Cerebellar nuclear complex (tissue), 1 donor: Measurements from ENCODE around the gene TMEM198.

ENCODE experiments used
- DNase-seq, 2 experiments: peaks; one replicate each; lab custom pipeline; 2025; lab: John Stamatoyannopoulos, UW

The TMEM198 gene

DNA sequence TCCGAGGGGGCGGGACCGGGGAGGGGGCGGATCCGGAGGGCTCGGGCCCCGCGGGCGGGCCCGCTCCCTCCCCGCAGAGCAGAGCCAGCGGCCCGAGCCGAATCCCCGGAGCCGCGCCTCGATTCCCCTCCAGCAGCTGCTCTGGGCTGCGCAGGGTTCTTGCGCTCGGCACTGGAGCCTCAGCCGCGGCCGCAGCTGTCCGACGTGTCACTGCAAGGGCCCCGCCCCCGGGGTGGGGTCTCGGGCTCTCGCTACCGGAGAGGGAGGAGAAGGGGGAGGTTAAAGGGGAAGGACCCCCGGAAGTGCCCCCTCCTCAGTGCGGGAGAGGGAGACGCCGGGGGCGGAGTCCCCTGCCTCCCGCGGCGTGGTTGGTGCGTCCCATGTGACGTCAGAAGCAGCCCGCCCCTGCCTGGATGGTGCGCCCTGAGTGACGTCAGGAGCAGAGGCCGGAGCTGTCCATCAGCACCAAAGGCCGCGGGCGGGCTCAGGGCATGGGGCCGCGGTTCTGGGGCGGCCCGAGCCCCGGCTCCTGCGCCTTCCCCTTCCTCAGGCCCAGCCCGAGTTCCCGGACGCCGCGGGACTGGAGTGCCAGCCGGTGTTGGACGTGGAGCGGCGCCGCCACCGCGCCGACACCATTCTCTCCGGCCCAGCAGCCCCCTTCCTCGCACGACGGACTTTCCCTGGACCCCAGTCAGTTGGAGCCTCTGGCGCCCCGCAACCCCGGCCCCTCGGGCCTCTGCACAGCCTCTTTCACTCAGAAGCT lies at the start of gene TMEM198, which contains the start of gene CHPF:
TSS of gene TMEM198 (plus strand) at position 433 of the 763 bp plus-strand sequence. CDS start 700 bp downstream, outside the sequence.
TSS of gene CHPF (minus strand) at position 214 of the 763 bp plus-strand sequence. CDS start 271 bp downstream, outside the sequence.
- DNase-seq, result peak; percentile 69 to 90

- DNase-seq, result no peak
Measured at GRCh38 chr2:219494952-219495530, 48.8 kb upstream of the TMEM198 start.

GRCh38 chr2:219495531-219496122 lies 48.2 kb upstream of the TMEM198 start:
- DNase-seq, result no peak

- DNase-seq, result no peak
Measured at GRCh38 chr2:219496247-219496824, 47.5 kb upstream of the TMEM198 start.

DNA sequence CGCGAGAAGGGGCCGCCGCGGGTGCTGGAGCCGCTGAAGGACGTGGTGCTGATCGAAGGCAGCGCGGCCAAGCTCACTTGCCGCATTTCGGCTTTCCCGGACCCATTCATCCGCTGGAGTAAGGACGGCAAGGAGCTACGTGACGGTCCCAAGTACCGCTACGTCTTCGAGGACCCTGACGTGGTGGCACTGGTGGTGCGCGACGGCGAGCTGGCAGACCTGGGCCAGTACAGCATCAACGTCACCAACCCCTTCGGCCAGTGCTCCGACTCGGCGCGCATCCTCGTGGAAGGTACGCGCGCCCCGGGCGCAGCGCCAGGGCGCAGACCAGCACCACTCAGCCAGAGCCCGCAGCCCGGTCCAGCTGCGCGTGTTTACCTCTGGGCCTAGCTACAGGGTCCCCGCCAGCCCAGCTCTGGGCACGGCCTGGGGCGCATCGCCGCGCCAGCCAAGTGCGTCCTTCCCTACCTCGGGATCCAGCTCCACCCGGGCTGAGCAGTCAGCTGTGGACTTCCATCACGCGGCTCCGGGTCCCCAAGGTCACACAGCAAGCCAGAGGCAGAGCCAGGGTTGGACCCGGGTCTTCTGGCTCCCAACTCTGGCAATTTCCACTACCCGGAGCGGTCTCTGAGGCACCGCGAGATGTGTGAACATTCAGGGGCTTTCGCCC lies 46.9 kb upstream of the TMEM198 start:
- DNase-seq, result no peak

- no peak for DNase-seq
Measured at GRCh38 chr2:219497495-219498279, 46.1 kb upstream of the TMEM198 start.

DNA sequence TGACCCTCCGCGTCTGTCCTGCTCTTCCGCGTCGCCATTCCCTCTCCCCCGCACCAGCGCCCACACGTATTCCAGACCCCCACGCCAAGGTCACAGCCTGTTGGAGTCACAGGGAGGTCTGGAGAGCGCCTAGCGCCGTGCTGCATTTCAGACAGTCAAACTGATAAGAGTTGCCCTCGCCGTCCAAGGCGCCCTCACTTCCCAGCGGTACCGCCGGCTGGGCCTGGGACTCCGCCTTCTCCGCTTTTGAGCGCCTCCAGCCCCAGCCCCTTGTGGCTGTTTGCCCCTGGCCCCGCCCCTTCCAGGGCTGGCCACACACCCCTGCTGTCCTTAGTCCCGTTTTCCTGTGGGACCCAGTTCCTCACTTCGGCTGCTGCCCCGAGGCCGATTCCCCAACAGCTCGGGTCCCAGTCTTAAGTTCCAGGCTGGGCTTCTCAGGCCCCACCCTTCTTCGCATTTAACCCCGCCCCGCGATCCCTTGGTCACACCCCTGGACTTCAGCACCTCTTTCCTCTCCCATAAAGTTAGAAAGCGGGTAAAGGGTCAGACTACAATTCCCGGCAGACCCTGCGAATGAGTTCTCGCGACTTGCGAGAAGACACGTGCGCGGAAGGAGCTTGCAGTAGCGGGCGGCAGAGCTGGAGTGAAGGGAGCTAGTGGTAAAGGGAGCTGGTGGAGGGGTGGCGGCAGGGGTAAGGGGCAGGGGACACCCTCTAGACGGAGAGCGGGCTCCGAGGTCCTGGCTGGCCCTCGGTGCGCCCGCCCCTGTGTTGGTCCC lies 45.4 kb upstream of the TMEM198 start, which contains the start of gene GMPPA:
TSS of gene GMPPA (plus strand) at position 612 of the 778 bp plus-strand sequence. CDS start 1,085 bp downstream, outside the sequence.
- peak; percentile 89 to 92 for DNase-seq

- no peak for DNase-seq
Measured at GRCh38 chr2:219499058-219499307, 44.8 kb upstream of the TMEM198 start.

DNA sequence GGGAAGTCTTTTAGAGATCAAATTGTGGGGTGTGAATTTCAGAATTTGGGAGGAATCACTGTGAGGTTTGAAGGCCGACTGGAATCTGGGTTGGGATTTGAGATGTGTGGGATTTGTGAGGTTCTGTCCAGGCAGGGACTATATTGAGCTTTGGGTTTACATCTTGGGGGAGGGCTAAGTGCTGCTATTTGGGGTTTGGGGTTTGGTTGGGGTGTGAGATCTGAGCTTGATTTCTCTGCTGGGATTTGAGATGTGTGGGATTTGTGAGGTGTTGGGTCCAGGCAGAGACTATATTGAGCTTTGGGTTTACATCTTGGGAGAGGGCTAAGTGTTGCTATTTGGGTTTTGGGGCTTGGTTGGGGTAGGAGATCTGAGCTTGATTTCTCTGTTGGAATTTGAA lies 44.3 kb upstream of the TMEM198 start:
- DNase-seq, result no peak

GRCh38 chr2:219500135-219500534 lies 43.7 kb upstream of the TMEM198 start:
- no peak for DNase-seq

GRCh38 chr2:219501849-219502248 lies 42.0 kb upstream of the TMEM198 start:
- no peak for DNase-seq

- DNase-seq, result no peak
Measured at GRCh38 chr2:219502618-219503017, 41.2 kb upstream of the TMEM198 start.

GRCh38 chr2:219505585-219505984 lies 38.2 kb upstream of the TMEM198 start:
- DNase-seq, result no peak

GRCh38 chr2:219506153-219506801 lies 37.6 kb upstream of the TMEM198 start:
- DNase-seq, result no peak

DNA sequence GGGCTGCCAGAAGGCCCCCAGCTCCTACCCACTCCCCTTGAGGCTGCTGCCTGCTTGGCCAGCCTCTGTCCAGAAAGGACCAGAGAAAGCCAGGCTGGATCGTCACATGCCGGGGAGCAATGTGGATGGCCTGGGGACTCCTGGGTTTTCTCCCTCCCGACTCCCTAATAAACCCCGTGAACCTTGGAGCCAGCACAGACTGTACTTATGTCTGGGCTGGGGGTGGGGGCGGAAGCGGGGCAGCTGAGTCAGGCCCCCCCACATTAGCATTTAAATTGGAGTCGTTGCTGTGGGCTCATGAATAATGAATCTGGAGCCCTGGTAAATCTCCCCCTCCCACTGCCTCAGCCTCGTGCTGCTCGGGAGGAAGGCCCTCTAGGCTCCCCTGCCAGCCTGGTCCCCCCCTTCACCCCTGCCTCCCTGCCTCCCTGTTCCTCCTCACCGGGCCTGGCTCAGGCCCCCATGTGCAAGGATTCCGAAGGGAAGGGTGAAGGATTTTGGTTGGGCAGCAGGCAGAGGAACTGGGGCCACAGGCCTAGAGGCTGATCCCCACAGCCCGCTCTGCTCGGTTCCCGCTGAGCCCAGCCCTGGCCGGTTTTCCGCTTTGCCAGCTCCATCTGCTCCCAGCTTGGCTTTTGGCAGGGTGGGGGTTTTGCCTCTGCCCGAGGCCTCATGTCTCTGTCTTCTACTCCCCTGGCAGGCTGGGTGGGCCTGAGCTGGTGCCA lies 36.9 kb upstream of the TMEM198 start:
- DNase-seq, result peak; percentile 30 to 70

GRCh38 chr2:219507581-219508443 lies 36.0 kb upstream of the TMEM198 start:
- DNase-seq, result no peak

DNA sequence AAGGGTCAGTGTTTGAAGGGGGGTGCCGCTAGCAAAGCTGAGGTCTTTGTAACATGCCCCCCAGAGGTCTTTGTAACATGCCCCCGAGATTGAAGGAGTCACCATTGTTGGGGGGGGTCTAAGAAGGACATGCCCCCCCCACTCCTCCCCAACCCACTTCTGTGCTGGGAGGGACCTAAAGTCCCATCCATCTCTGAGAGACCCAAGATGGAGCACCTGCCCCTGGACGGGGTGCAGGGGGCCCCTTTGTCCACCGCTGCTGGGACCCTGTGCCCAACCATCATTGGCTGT lies 35.4 kb upstream of the TMEM198 start:
- no peak for DNase-seq

- DNase-seq, result no peak
Measured at GRCh38 chr2:219508971-219509779, 34.7 kb upstream of the TMEM198 start.
